ENCODE data around the gene ALOX15.

GRCh38 chr17:4596636-4597380, 44.7 kb downstream of the ALOX15 start:
- TF ChIP-seq CTCF (IDR thresholded peaks at IDR 0.05): no peak
- no peak for TF ChIP-seq POLR2A (IDR thresholded peaks at IDR 0.05; ENCODE audit: low read depth)

All from esophagus muscularis mucosa (tissue), 3 donors.